Right renal cortex interstitium (tissue), 3 donors: ENCODE measurements around the gene MMP21. TPM values are rescaled to one million over a fixed set of nuclear protein-coding genes. Genes with fewer than 3 reads are reported as not detected.

Experiments used
- polyA plus RNA-seq, 3 donors: library from polyadenylated mRNA; unstranded; fragments of 120-200 nt; gene quantifications; one replicate each; pipeline ENCODE4 v1.2.1, GENCODE V29; 2013; ENCODE audit not compliant: insufficient read length in 3 of 3

Gene MMP21
- polyA plus RNA-seq, 3 donors: 0.17 to 0.29 (median 0.18) TPM

Other genes starting within 250 kb of the MMP21 start
- not detected for gene TEX36, start 92.7 kb downstream of the MMP21 start, polyA plus RNA-seq
- gene EDRF1, start 56.1 kb downstream of the MMP21 start, polyA plus RNA-seq: 10 to 100 TPM; 33.4 to 36.6 (median 34.3) TPM
- gene UROS, start 47.4 kb upstream of the MMP21 start, polyA plus RNA-seq: 10 to 100 TPM; 59.7 to 65.8 (median 59.8) TPM
- 100 to 1,000 TPM in 2 of 3 donors, 10 to 100 TPM in 1; 98.9 to 106 (median 104) TPM for gene BCCIP, start 47.7 kb upstream of the MMP21 start, polyA plus RNA-seq
- gene DHX32, start 105.5 kb upstream of the MMP21 start, polyA plus RNA-seq: 10 to 100 TPM; 25.4 to 27.4 (median 25.9) TPM
- gene FANK1, start 120.7 kb upstream of the MMP21 start, polyA plus RNA-seq: 10 to 100 TPM in 1 of 3 donors, 1 to 10 TPM in 2; 7.8 to 13.4 (median 9.6) TPM